AML-193 (cell line): ENCODE measurements around the gene TMEM273.

Experiments used
- DNase-seq, 2 experiments: peaks; one replicate each; lab custom pipeline; 2025; lab: John Stamatoyannopoulos, UW

TMEM273 gene

GRCh38 chr10:49139028-49139845 lies 49.0 kb downstream of the TMEM273 start:
- DNase-seq: no peak

GRCh38 chr10:49138361-49138891 lies 49.8 kb downstream of the TMEM273 start:
- DNase-seq: no peak

GRCh38 chr10:49136525-49136924 lies 51.7 kb downstream of the TMEM273 start:
- no peak for DNase-seq

- DNase-seq: no peak
These were observed 52.4 kb downstream of the TMEM273 start for GRCh38 chr10:49135575-49136313.

DNA sequence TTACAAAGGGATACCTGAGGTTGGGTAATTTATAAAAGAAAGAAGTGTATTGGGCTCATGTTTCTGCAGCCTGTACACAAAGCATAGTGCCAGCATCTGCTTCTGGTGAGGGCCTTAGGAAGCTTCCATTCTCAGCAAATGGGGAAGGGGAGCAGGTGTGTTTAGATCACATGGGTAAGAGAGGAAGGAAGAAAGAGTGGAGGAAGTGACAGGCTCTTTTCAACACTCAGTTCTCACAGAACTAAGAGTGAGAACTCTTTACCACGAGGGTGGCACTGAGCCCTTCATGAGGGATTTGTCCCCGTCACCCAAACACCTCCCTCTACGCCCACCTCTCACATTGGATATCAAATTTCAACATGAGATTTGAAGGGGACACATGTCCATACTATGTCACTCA lies 53.9 kb downstream of the TMEM273 start:
- no peak for DNase-seq

DNA sequence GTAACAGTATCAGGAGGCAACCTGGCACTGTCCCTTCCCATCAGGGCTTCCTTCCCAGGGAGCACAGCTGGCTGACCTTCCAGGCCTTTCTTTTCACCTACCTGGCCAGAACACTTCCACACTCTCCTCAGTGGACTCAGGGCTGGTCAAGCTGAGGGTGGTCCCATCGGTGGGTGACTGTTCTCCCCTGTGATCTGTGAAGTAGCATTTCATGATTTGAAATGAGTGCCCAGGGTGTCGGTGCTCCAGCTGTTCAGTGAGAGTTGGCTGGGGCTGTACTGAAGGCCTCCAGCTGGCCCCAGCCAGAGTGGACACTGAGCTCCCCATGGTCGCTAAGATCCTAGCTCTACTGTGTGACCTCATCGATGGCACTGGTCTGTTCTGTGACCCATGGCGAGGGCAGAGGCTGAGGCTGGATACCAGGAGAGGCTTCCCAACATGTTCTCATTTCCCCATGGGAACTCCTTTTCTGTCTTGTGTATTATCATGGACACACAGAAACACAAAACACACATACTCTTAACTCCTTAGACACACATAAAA lies 54.4 kb downstream of the TMEM273 start, which contains the start of gene FAM170B:
Gene FAM170B (minus strand): TSS at position 316 of the 543 bp plus-strand sequence. CDS start 103 bp downstream, at position 213.
- DNase-seq: no peak

- DNase-seq: no peak
These were observed 55.8 kb downstream of the TMEM273 start for GRCh38 chr10:49132362-49132737.

- DNase-seq: no peak
These were observed 56.5 kb downstream of the TMEM273 start for GRCh38 chr10:49131507-49132361.

DNA sequence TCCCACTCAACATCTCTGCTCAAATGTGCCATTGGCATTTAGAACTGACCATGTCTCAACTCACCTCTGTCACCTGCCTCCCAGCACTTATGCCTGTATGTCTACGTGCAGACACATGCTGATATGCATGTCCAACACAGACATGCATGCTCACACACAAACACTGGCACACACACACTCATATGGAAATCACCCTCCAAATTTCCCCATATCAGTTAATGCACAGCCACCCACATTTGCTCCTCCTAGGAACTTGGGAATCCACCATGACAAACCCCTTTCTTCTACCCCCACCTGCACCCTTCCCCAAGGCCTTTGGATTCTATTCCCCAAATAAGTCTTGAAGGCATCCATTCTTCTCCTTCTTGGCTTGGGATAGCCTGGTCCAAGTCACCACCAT lies 58.8 kb downstream of the TMEM273 start:
- DNase-seq: no peak

GRCh38 chr10:49128854-49129253 lies 59.3 kb downstream of the TMEM273 start:
- DNase-seq: no peak

- no peak for DNase-seq
These were observed 63.9 kb downstream of the TMEM273 start for GRCh38 chr10:49123981-49124950.

GRCh38 chr10:49120911-49121310 lies 67.3 kb downstream of the TMEM273 start:
- no peak for DNase-seq

- DNase-seq: no peak
These were observed 68.4 kb downstream of the TMEM273 start for GRCh38 chr10:49119746-49120145.

DNA sequence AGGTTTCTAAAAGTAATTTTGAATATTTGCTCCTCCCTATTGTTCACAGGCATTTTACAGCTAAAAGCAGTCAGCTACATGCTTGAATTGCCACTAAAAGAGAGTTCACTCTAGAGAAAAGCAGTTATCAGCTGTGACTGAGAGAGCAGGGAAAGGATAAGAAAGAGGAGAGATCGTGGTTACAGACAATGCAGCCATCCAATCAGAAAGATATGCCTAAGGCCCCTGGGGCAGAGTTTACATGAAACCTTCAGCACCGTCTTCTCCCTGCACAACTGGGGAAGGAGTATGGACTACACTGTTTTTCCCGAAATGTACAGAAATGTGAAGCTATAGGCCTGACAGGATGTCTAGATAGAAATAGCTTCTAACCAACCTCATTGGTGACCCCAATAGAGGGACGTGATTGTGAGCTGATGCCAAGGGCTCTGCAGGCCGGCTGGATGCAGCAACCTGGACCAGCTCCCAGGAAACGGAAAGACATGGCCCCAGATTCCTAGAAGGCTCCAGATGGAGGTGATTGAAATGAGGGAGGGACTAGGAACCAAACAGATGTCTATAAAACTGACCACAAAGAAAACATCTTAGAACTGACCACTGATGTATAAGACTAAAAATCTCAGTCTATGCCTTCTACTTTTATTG lies 69.6 kb downstream of the TMEM273 start:
- no peak for DNase-seq

- no peak for DNase-seq
These were observed 70.7 kb downstream of the TMEM273 start for GRCh38 chr10:49117376-49118070.

GRCh38 chr10:49116509-49117375 lies 71.4 kb downstream of the TMEM273 start:
- no peak for DNase-seq

DNA sequence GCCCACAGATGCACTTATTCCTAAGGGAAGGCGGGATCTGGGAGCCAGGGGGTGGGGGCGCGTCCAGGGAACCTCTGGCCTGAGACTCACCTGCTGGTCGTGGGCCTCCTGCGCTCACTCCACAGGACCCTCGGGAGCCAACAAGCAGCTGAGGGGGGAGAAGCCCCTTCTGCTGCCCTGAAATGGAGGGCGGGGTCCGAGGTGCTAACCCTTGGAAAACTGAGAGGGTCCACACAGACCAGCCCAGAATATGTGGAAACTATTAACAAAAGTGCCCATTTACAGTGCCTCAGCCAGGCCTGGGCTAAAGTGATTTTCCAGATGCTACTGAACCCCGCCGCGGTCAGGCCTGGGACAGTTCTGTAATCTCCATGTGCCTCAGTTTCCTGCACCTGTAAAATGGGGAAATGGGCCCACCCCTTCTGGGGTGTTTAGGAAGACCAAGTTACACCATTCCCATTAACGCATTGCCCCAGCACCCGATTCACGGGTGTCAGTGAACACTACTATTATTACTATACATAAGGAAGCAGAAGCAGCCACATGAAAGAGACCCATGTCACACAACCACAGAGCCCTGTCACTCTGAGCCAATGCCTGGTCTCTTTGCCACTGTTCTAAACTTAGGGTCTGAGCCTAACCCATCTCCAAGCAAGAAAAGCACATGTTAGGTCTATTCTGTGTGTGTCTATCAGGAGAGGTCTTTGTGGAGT lies 72.2 kb downstream of the TMEM273 start:
- DNase-seq: no peak
